Sigmoid colon (tissue), 7 donors: ENCODE results near the gene MGST2. TPM values are rescaled to one million over a fixed set of nuclear protein-coding genes. Genes with fewer than 3 reads are reported as not detected.

ENCODE experiments used
- DNase-seq: peaks from one replicate; pipeline ENCODE4 v3.0.0-alpha.2; 2019
- H3K27ac ChIP-seq, 4 donors: fragments of 200-600 bp; sonication (generic); one replicate each; pipeline ENCODE4 v1.5.1; 2016 to 2019; ENCODE audit warnings: mild to moderate bottlenecking in 1 of 4
- H3K27me3 ChIP-seq, 3 donors: fragments of 200-600 bp; sonication (generic); one replicate each; pipeline ENCODE4 v1.5.1; 2019; ENCODE audit warnings: mild to moderate bottlenecking in 1 of 3
- H3K36me3 ChIP-seq, 4 donors: fragments of 200-600 bp; sonication (generic); one replicate each; pipeline ENCODE4 v1.5.1; 2016 to 2019
- H3K4me1 ChIP-seq, 4 donors: fragments of 200-600 bp; sonication (generic); one replicate each; pipeline ENCODE4 v1.5.1; 2017 to 2019
- H3K4me3 ChIP-seq, 4 donors: fragments of 200-600 bp; sonication (generic); one replicate each; pipeline ENCODE4 v1.5.1; 2017 to 2019; ENCODE audit warnings: mild to moderate bottlenecking in 2 of 4, moderate library complexity in 1 of 4
- H3K9me3 ChIP-seq, 4 donors: fragments of 200-600 bp in 3 of 4; sonication (generic) in 3 of 4; one replicate each; pipeline versions ENCODE4 v1.5.1 to v1.6.1; 2013 to 2019
- EP300 ChIP-seq, 4 donors: sonication (generic); formaldehyde crosslinking; IDR thresholded peaks; one replicate each; pipeline ENCODE4 v1.6.1; 2017; ENCODE audit warnings: antibody characterized with exemption in 4 of 4
- POLR2A ChIP-seq, 2 donors: fragments of 450-650 bp; IDR thresholded peaks; one replicate each; pipeline ENCODE4 v1.6.1; 2016; ENCODE audit warnings: antibody characterized with exemption in 2 of 2, mild to moderate bottlenecking in 2 of 2, moderate library complexity in 2 of 2
- POLR2AphosphoS5 ChIP-seq, 4 donors: sonication (generic); formaldehyde crosslinking; IDR thresholded peaks; one replicate each; pipeline ENCODE4 v1.6.1; 2017; ENCODE audit warnings: antibody characterized with exemption in 4 of 4
- WGBS, 2 donors: extraction: QIAGEN DNeasy Blood & Tissue Kit; methylation state at CpG; one replicate each; pipeline ENCODE4 v1.1.7; 2013; 5-methylcytosine and 5-hydroxymethylcytosine counted together
- intact Hi-C: fragments of 100-400 bp; cut with DNase I; formaldehyde crosslinking; loops from one replicate; pipeline ENCODE4 v1.15.1; 2023
- polyA plus RNA-seq, 3 donors: library from polyadenylated mRNA; stranded (reverse); fragments of 200-250 nt; gene quantifications; one replicate each; pipeline ENCODE4 v1.2.3, GENCODE V29; 2013
- total RNA-seq, 4 donors: library from RNA; depleted of rRNA; stranded (reverse); fragments of >200 nt; gene quantifications; one replicate each; pipeline ENCODE4 v1.1.0, GENCODE V29; 2016
- TF ChIP-seq, protein P1 (sequence below), 4 experiments: fragments of 450-650 bp in 3 of 4; fragments of 200-600 bp in 1 of 4; IDR thresholded peaks; one replicate each; pipeline ENCODE4 v1.5.1; 2016 to 2019; ENCODE audit warnings: antibody characterized with exemption in 4 of 4, mild to moderate bottlenecking in 3 of 4, moderate library complexity in 2 of 4
- donor health status: healthy with polysubstance abuse.
- donor health status: Bipolar disorder and iron deficiency.
- donor health status: healthy.

Gene MGST2
- total and polyA plus RNA-seq, 7 donors = 30.8 to 143 (median 48.2) TPM

GRCh38 chr4:139736274-139736660, 70.6 kb downstream of the MGST2 start:
- Histone ChIP-seq H3K9me3 (no peaks in the 10 kb centered on the region), H3K4me3 (peak overlapping the region in 1 of 4 donors; percentile 58), H3K36me3 (no peaks in the 10 kb centered on the region), H3K27ac (peak overlapping the region; percentile 81 to 90 (median 88)), H3K27me3 (no peaks in the 10 kb centered on the region), H3K4me1 (peaks cover 0 to 45% (median 37%) of the 10 kb centered on the region in 4 donors)
- TF ChIP-seq POLR2A (IDR thresholded peaks at IDR 0.05) = no peak
- TF ChIP-seq EP300 (IDR thresholded peaks at IDR 0.05) = no peak
- no peak for TF ChIP-seq POLR2AphosphoS5 (IDR thresholded peaks at IDR 0.05)
- TF ChIP-seq, protein P1, sequence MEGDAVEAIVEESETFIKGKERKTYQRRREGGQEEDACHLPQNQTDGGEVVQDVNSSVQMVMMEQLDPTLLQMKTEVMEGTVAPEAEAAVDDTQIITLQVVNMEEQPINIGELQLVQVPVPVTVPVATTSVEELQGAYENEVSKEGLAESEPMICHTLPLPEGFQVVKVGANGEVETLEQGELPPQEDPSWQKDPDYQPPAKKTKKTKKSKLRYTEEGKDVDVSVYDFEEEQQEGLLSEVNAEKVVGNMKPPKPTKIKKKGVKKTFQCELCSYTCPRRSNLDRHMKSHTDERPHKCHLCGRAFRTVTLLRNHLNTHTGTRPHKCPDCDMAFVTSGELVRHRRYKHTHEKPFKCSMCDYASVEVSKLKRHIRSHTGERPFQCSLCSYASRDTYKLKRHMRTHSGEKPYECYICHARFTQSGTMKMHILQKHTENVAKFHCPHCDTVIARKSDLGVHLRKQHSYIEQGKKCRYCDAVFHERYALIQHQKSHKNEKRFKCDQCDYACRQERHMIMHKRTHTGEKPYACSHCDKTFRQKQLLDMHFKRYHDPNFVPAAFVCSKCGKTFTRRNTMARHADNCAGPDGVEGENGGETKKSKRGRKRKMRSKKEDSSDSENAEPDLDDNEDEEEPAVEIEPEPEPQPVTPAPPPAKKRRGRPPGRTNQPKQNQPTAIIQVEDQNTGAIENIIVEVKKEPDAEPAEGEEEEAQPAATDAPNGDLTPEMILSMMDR (IDR thresholded peaks at IDR 0.05) = no peak
- peak; percentile 59 for DNase-seq
- 89 to 93% methylated on average over 5 of the region's 5 CpGs for WGBS, 2 donors
- intact Hi-C loops = loop anchor here (2.0 to 10.0 kb wide), 6 partner anchors 71 to 636 kb away; partner anchors contain the start of genes MGST2 and SCOC

- intact Hi-C loops = loop anchor here (2.0 to 10.0 kb wide), 6 partner anchors 72 to 636 kb away; partner anchors contain the start of genes MGST2 and SCOC
- 91 to 92% methylated on average over 2 of the region's 2 CpGs for WGBS, 2 donors
- Histone ChIP-seq H3K27me3 (no peaks in the 10 kb centered on the region), H3K27ac (peak overlapping the region; percentile 81 to 90 (median 88)), H3K9me3 (no peaks in the 10 kb centered on the region), H3K4me1 (peaks cover 0 to 46% (median 37%) of the 10 kb centered on the region in 4 donors), H3K36me3 (no peaks in the 10 kb centered on the region), H3K4me3 (no peak overlapping the region)
- TF ChIP-seq POLR2AphosphoS5 (IDR thresholded peaks at IDR 0.05) (no peak), POLR2A (IDR thresholded peaks at IDR 0.05) (no peak), EP300 (IDR thresholded peaks at IDR 0.05) (no peak)
- TF ChIP-seq, protein P1 (IDR thresholded peaks at IDR 0.05) = no peak
- no peak for DNase-seq
Observed at GRCh38 chr4:139736661-139737060, 71.0 kb downstream of the MGST2 start.

DNA sequence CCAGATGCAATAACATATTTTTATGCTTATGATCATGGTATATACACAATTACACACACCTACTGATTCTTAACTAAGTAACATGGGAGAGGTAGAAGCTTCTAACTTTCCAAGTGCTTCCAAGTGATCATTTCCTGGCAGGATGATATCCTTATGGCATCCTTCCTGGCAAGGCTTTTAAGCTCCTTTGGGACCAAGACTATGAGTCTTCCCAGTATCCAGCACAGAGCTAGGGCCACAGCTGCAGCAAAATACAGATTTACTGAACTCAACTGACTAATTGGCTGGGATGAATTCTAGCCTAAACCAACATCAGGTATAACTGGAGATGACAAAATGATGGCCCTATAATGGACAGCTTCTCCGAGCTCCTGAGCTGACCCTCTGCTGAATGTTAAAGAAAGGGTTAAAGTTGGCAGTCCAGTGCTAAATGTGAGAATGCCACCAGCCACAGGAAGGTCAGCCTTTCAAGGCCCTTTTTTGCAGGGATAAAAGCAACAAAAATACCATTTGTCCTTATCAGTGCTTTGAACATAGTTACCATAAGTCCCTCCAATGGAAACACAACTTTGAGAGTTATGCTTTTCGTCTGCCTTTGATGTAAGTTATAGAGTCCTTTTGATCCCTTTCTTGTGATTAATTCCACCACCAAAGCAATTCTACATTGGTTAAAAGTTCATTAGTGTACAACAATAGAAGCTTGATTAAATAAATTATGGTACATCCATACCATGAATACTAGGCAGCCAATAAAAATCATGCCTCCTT, 73.4 kb downstream of the MGST2 start:
- WGBS, 2 donors = 90 to 93% methylated on average over 2 of the region's 2 CpGs
- DNase-seq = no peak
- Histone ChIP-seq H3K27ac (peak overlapping the region; percentile 30 to 87 (median 78)), H3K4me3 (no peak overlapping the region), H3K9me3 (no peaks in the 10 kb centered on the region), H3K27me3 (no peaks in the 10 kb centered on the region), H3K36me3 (no peaks in the 10 kb centered on the region), H3K4me1 (peaks cover 0 to 41% (median 33%) of the 10 kb centered on the region in 4 donors)
- intact Hi-C loops = loop anchor here (5.0 to 10.0 kb wide), 5 partner anchors 78 to 633 kb away; partner anchors contain the start of gene SCOC
- TF ChIP-seq POLR2AphosphoS5 (IDR thresholded peaks at IDR 0.05) = no peak

GRCh38 chr4:139740121-139740520, 74.5 kb downstream of the MGST2 start:
- DNase-seq = peak; percentile 77
- TF ChIP-seq POLR2AphosphoS5 (IDR thresholded peaks at IDR 0.05) (no peak), EP300 (IDR thresholded peaks at IDR 0.05) (no peak)
- TF ChIP-seq, protein P1 (IDR thresholded peaks at IDR 0.05) = no peak
- intact Hi-C loops = no loop called here
- H3K36me3 ChIP-seq = no peaks in the 10 kb centered on the region
- 78 to 81% methylated on average over 5 of the region's 5 CpGs for WGBS, 2 donors
- H3K4me1 ChIP-seq = peaks cover 0 to 35% (median 25%) of the 10 kb centered on the region in 4 donors
- no peak overlapping the region for H3K4me3 ChIP-seq
- peak overlapping the region; percentile 75 to 87 (median 78) for H3K27ac ChIP-seq
- H3K27me3 ChIP-seq = no peaks in the 10 kb centered on the region
- no peaks in the 10 kb centered on the region for H3K9me3 ChIP-seq

- Histone ChIP-seq H3K4me3 (no peak overlapping the region), H3K9me3 (no peaks in the 10 kb centered on the region), H3K4me1 (peaks cover 0 to 32% (median 21%) of the 10 kb centered on the region in 4 donors), H3K27me3 (no peaks in the 10 kb centered on the region), H3K36me3 (no peaks in the 10 kb centered on the region), H3K27ac (peak overlapping the region; percentile 75 to 87 (median 78))
- peak; percentile 92 for DNase-seq
- TF ChIP-seq POLR2A (IDR thresholded peaks at IDR 0.05) (no peak), EP300 (IDR thresholded peaks at IDR 0.05) (peak in 3 of 4 donors; percentile 32 to 84 (median 59)), POLR2AphosphoS5 (IDR thresholded peaks at IDR 0.05) (peak; percentile 71 to 87 (median 74))
- TF ChIP-seq, protein P1 (IDR thresholded peaks at IDR 0.05) = peak in 1 of 4 experiments; percentile 13
- WGBS, 2 donors = 53 to 65% methylated on average over 10 of the region's 10 CpGs
- intact Hi-C loops = no loop called here
Observed at GRCh38 chr4:139740531-139741041, 75.0 kb downstream of the MGST2 start.
